Breast epithelium (tissue), 4 donors: ENCODE measurements around the gene MYLIP. TPM values are rescaled to one million over a fixed set of nuclear protein-coding genes. Genes with fewer than 3 reads are reported as not detected.

Experiments
- DNase-seq, 2 donors: peaks; one replicate each; pipeline ENCODE4 v3.0.0-alpha.2; 2019; ENCODE audit warnings: low spot score in 2 of 2
- H3K27ac ChIP-seq, 2 donors: fragments of 200-600 bp; sonication (generic) in 1 of 2; one replicate each; pipeline ENCODE4 v1.5.1; 2016 to 2019; ENCODE audit warnings: mild to moderate bottlenecking in 1 of 2
- H3K27me3 ChIP-seq, 2 donors: fragments of 200-600 bp; sonication (generic) in 1 of 2; one replicate each; pipeline versions ENCODE4 v1.5.1 to v1.6.0; 2017 to 2019; ENCODE audit warnings: control low read depth in 1 of 2, mild to moderate bottlenecking in 1 of 2
- H3K36me3 ChIP-seq: fragments of 200-600 bp; one replicate; pipeline ENCODE4 v1.5.1; 2019
- H3K4me1 ChIP-seq, 2 donors: fragments of 200-600 bp; sonication (generic); one replicate each; pipeline ENCODE4 v1.5.1; 2016 to 2019; ENCODE audit warnings: control low read depth in 1 of 2
- H3K4me3 ChIP-seq, 3 donors: fragments of 200-600 bp; sonication (generic); 1 replicate in 2 of 3; 2 replicates in 1 of 3; pipeline ENCODE4 v1.5.1; 2016 to 2019; ENCODE audit warnings: mild to moderate bottlenecking in 3 of 3, moderate library complexity in 2 of 3
- H3K9me3 ChIP-seq, 2 donors: fragments of 200-600 bp; sonication (generic) in 1 of 2; one replicate each; pipeline ENCODE4 v1.5.1; 2016 to 2019; ENCODE audit warnings: control low read depth in 1 of 2
- CTCF ChIP-seq, 3 donors: fragments of 450-650 bp; IDR thresholded peaks; one replicate each; pipeline ENCODE4 v1.5.1; 2016 to 2017; ENCODE audit warnings: antibody characterized with exemption in 3 of 3, mild to moderate bottlenecking in 3 of 3, moderate library complexity in 3 of 3
- POLR2A ChIP-seq: fragments of 450-650 bp; IDR thresholded peaks from one replicate; pipeline ENCODE4 v1.6.1; 2016; ENCODE audit warnings: antibody characterized with exemption, mild to moderate bottlenecking, moderate library complexity
- POLR2AphosphoS5 ChIP-seq, 3 donors: sonication (generic); formaldehyde crosslinking; IDR thresholded peaks; one replicate each; pipeline ENCODE4 v1.6.1; 2017; ENCODE audit warnings: antibody characterized with exemption in 3 of 3
- intact Hi-C: fragments of 100-400 bp; cut with DNase I; formaldehyde crosslinking; loops from one replicate; pipeline ENCODE4 v1.15.1; 2023; ENCODE audit warnings: low total_unique reads
- total RNA-seq, 3 donors: library from RNA; depleted of rRNA; stranded (reverse); fragments of >200 nt; gene quantifications; one replicate each; pipeline ENCODE4 v1.1.0, GENCODE V29; 2016

The MYLIP gene
- total RNA-seq, 3 donors from 2014 or later, result 47.2 to 63.0 (median 59.6) TPM

GRCh38 chr6:16162003-16162402 is 33.1 kb downstream of the MYLIP start:
- Histone ChIP-seq H3K9me3 (no peaks in the 10 kb centered on the region), H3K27me3 (no peaks in the 10 kb centered on the region)

GRCh38 chr6:16163066-16163465 is 34.2 kb downstream of the MYLIP start:
- no peaks in the 10 kb centered on the region for H3K9me3 ChIP-seq
- intact Hi-C loops, result no loop called here
- H3K4me1 ChIP-seq, result no peaks in the 10 kb centered on the region
- TF ChIP-seq POLR2AphosphoS5 (IDR thresholded peaks at IDR 0.05), result no peak
- no peak for TF ChIP-seq POLR2A
- no peak for TF ChIP-seq CTCF (IDR thresholded peaks at IDR 0.05)
- H3K27ac ChIP-seq, result no peak overlapping the region
- no peak overlapping the region for H3K4me3 ChIP-seq
- H3K36me3 ChIP-seq, result no peaks in the 10 kb centered on the region
- no peaks in the 10 kb centered on the region for H3K27me3 ChIP-seq
- DNase-seq, result no peak

More at GRCh38 chr6:16162003-16162402, 33.1 kb downstream of the MYLIP start:
- no peak for TF ChIP-seq CTCF (IDR thresholded peaks at IDR 0.05)
- no peak for TF ChIP-seq POLR2AphosphoS5 (IDR thresholded peaks at IDR 0.05)
- no peak for TF ChIP-seq POLR2A
- Histone ChIP-seq H3K4me1 (no peaks in the 10 kb centered on the region), H3K4me3 (no peak overlapping the region), H3K27ac (no peak overlapping the region), H3K36me3 (no peaks in the 10 kb centered on the region)
- intact Hi-C loops, result no loop called here
- DNase-seq, result no peak

GRCh38 chr6:16163535-16164300 is 34.8 kb downstream of the MYLIP start:
- intact Hi-C loops, result no loop called here
- no peaks in the 10 kb centered on the region for H3K36me3 ChIP-seq
- H3K27me3 ChIP-seq, result no peaks in the 10 kb centered on the region
- no peak overlapping the region for H3K4me3 ChIP-seq
- TF ChIP-seq POLR2A (no peak), CTCF (IDR thresholded peaks at IDR 0.05) (no peak), POLR2AphosphoS5 (IDR thresholded peaks at IDR 0.05) (no peak)
- H3K9me3 ChIP-seq, result no peaks in the 10 kb centered on the region
- DNase-seq, result no peak
- no peak overlapping the region for H3K27ac ChIP-seq
- H3K4me1 ChIP-seq, result no peaks in the 10 kb centered on the region

GRCh38 chr6:16165641-16166040 is 36.8 kb downstream of the MYLIP start:
- no peak overlapping the region for H3K4me3 ChIP-seq
- no peak overlapping the region for H3K27ac ChIP-seq
- H3K27me3 ChIP-seq, result no peaks in the 10 kb centered on the region
- intact Hi-C loops, result no loop called here
- no peaks in the 10 kb centered on the region for H3K9me3 ChIP-seq
- DNase-seq, result no peak
- H3K36me3 ChIP-seq, result no peaks in the 10 kb centered on the region
- no peak for TF ChIP-seq CTCF (IDR thresholded peaks at IDR 0.05)
- H3K4me1 ChIP-seq, result no peaks in the 10 kb centered on the region

GRCh38 chr6:16166871-16167608 is 38.2 kb downstream of the MYLIP start:
- Histone ChIP-seq H3K27ac (no peak overlapping the region), H3K9me3 (no peaks in the 10 kb centered on the region), H3K27me3 (no peaks in the 10 kb centered on the region), H3K4me1 (no peaks in the 10 kb centered on the region), H3K36me3 (no peaks in the 10 kb centered on the region), H3K4me3 (no peak overlapping the region)
- TF ChIP-seq POLR2A (no peak), POLR2AphosphoS5 (IDR thresholded peaks at IDR 0.05) (no peak), CTCF (IDR thresholded peaks at IDR 0.05) (no peak)
- no peak for DNase-seq
- intact Hi-C loops, result no loop called here
